Body of pancreas (tissue), 4 donors: ENCODE data around the gene PTK7.

Source experiments
- CTCF ChIP-seq, 7 experiments: fragments of 450-650 bp in 4 of 7; fragments of 200-600 bp in 3 of 7; sonication (generic) in 3 of 7; IDR thresholded peaks; one replicate each; pipeline ENCODE4 v1.5.1; 2016 to 2019; ENCODE audit warnings: antibody characterized with exemption in 7 of 7
- POLR2A ChIP-seq, 3 donors: fragments of 450-650 bp; IDR thresholded peaks; one replicate each; pipeline ENCODE4 v1.6.1; 2016; ENCODE audit warnings: antibody characterized with exemption in 3 of 3, mild to moderate bottlenecking in 2 of 3

- no peak for TF ChIP-seq CTCF (IDR thresholded peaks at IDR 0.05)
- no peak for TF ChIP-seq POLR2A (IDR thresholded peaks at IDR 0.05)
Observed at GRCh38 chr6:43088654-43089056, 12.5 kb downstream of the PTK7 start.
